CD14-positive monocyte (primary cell): ENCODE measurements around the gene VAT1L. TPM values are rescaled to one million over a fixed set of nuclear protein-coding genes. Genes with fewer than 3 reads are reported as not detected.

Experiments
- DNase-seq, 3 donors: peaks; one replicate each; pipeline ENCODE4 v3.0.0-alpha.2; 2011 to 2022
- H2AFZ ChIP-seq: 2 replicates; pipeline ENCODE4 v1.6.0; 2012; ENCODE audit warnings: mild to moderate bottlenecking, low read depth, low read length, inconsistent platforms; ENCODE audit not compliant: insufficient read depth, poor library complexity, severe bottlenecking
- H3K27ac ChIP-seq, 2 donors: 1 replicate in 1 of 2; 2 replicates in 1 of 2; pipeline ENCODE4 v1.5.1; 2012 to 2013; ENCODE audit warnings: low read length in 2 of 2, control low read depth in 1 of 2, inconsistent platforms in 1 of 2, low read depth in 1 of 2, mild to moderate bottlenecking in 1 of 2
- H3K27me3 ChIP-seq, 2 donors: one replicate each; pipeline versions ENCODE4 v1.6.0 to v1.6.1; 2011 to 2013; ENCODE audit warnings: low read length in 2 of 2; ENCODE audit not compliant: control insufficient read depth in 2 of 2, insufficient read depth in 2 of 2
- H3K36me3 ChIP-seq, 2 donors: replicated peaks in 1 of 2; 1 replicate in 1 of 2; 2 replicates in 1 of 2; pipeline versions ENCODE4 v1.5.1 to v1.6.1; 2012 to 2013; ENCODE audit warnings: low read length in 2 of 2, control low read depth in 1 of 2, inconsistent platforms in 1 of 2, mild to moderate bottlenecking in 1 of 2; ENCODE audit not compliant: insufficient read depth in 2 of 2, control insufficient read depth in 1 of 2
- H3K4me1 ChIP-seq, 2 donors: 1 replicate in 1 of 2; 2 replicates in 1 of 2; pipeline versions ENCODE4 v1.5.1 to v1.6.1; 2012 to 2013; ENCODE audit warnings: low read length in 2 of 2, control low read depth in 1 of 2, inconsistent platforms in 1 of 2, mild to moderate bottlenecking in 1 of 2, moderate library complexity in 1 of 2; ENCODE audit not compliant: insufficient read depth in 2 of 2, control insufficient read depth in 1 of 2
- H3K4me2 ChIP-seq: replicated peaks from 2 replicates; pipeline ENCODE3; 2012; ENCODE audit warnings: low read length, moderate library complexity, mild to moderate bottlenecking; ENCODE audit not compliant: poor library complexity, severe bottlenecking; ENCODE audit errors: extremely low read depth
- H3K4me3 ChIP-seq, 3 experiments: fragments of 200-600 bp in 1 of 3; sonication (generic) in 1 of 3; replicated peaks in 1 of 3; 1 replicate in 2 of 3; 2 replicates in 1 of 3; pipeline ENCODE4 v1.5.1; 2011 to 2013; ENCODE audit warnings: low read length in 3 of 3, mild to moderate bottlenecking in 3 of 3, control low read depth in 2 of 3, low read depth in 2 of 3, inconsistent platforms in 1 of 3, moderate library complexity in 1 of 3
- H3K79me2 ChIP-seq: 2 replicates; pipeline ENCODE4 v1.6.0; 2012; ENCODE audit warnings: mild to moderate bottlenecking, control low read depth, inconsistent platforms, low read length, moderate library complexity; ENCODE audit not compliant: insufficient read depth
- H3K9ac ChIP-seq: 2 replicates; pipeline ENCODE4 v1.6.0; 2017; ENCODE audit warnings: low read length, mild to moderate bottlenecking; ENCODE audit not compliant: insufficient read depth, poor library complexity, severe bottlenecking
- H3K9me3 ChIP-seq, 2 donors: replicated peaks in 1 of 2; 1 replicate in 1 of 2; 2 replicates in 1 of 2; pipeline versions ENCODE4 v1.5.1 to v1.6.1; 2012 to 2013; ENCODE audit warnings: low read length in 2 of 2, control low read depth in 1 of 2; ENCODE audit not compliant: control insufficient read depth in 1 of 2, insufficient read depth in 1 of 2
- H4K20me1 ChIP-seq: 2 replicates; pipeline ENCODE4 v1.6.0; 2012; ENCODE audit warnings: mild to moderate bottlenecking, low read length, control low read depth, moderate library complexity; ENCODE audit not compliant: insufficient read depth
- H3K27ac Mint-ChIP-seq, 7 donors: one replicate each; pipeline ENCODE4 v1.8.0; 2020; ENCODE audit warnings: mild to moderate bottlenecking in 7 of 7, mixed read lengths in 7 of 7, moderate library complexity in 6 of 7, inconsistent platforms in 2 of 7
- H3K27me3 Mint-ChIP-seq, 3 donors: one replicate each; pipeline ENCODE4 v1.8.0; 2021 to 2022; ENCODE audit warnings: low read depth in 3 of 3, mild to moderate bottlenecking in 3 of 3, mixed read lengths in 3 of 3, moderate library complexity in 3 of 3, inconsistent platforms in 1 of 3
- H3K36me3 Mint-ChIP-seq, 2 donors: one replicate each; pipeline ENCODE4 v1.8.0; 2020; ENCODE audit warnings: mixed read lengths in 2 of 2, inconsistent platforms in 1 of 2, mild to moderate bottlenecking in 1 of 2
- H3K4me1 Mint-ChIP-seq: one replicate; pipeline ENCODE4 v1.8.0; 2020; ENCODE audit warnings: mild to moderate bottlenecking, mixed read lengths
- H3K4me3 Mint-ChIP-seq, 2 donors: one replicate each; pipeline ENCODE4 v1.8.0; 2020; ENCODE audit warnings: mild to moderate bottlenecking in 2 of 2, mixed read lengths in 2 of 2, moderate library complexity in 1 of 2
- H3K9me3 Mint-ChIP-seq, 7 donors: one replicate each; pipeline ENCODE4 v1.8.0; 2020 to 2022; ENCODE audit warnings: mixed read lengths in 7 of 7, mild to moderate bottlenecking in 6 of 7, moderate library complexity in 6 of 7, inconsistent platforms in 2 of 7
- WGBS: methylation state at CpG from one replicate; pipeline ENCODE4 v1.1.5; 2013; ENCODE audit warnings: missing lambda C conversion rate; ENCODE audit not compliant: insufficient coverage; 5-methylcytosine and 5-hydroxymethylcytosine counted together
- intact Hi-C, 2 donors: fragments of 100-400 bp; cut with micrococcal nuclease; formaldehyde crosslinking; loops; one replicate each; pipeline versions ENCODE4 v1.15.0 to v1.15.1; 2023
- polyA plus RNA-seq, 3 donors: library from polyadenylated mRNA; depleted of rRNA in 1 of 3; unstranded in 2 of 3; stranded (reverse) in 1 of 3; fragments of 300-500 nt in 2 of 3; fragments of >200 nt in 1 of 3; fragmentation: Illumina TruSeq in 2 of 3; gene quantifications; 1 replicate in 2 of 3; 2 replicates in 1 of 3; pipeline ENCODE4 v1.2.3, GENCODE V29; 2012 to 2021
- TF ChIP-seq, protein P1 (sequence below): fragments of 200-600 bp; IDR thresholded peaks from one replicate; pipeline ENCODE4 v1.8.0; 2022; ENCODE audit warnings: antibody characterized with exemption, mild to moderate bottlenecking

VAT1L gene
- polyA plus RNA-seq, 3 donors, result not detected

DNA sequence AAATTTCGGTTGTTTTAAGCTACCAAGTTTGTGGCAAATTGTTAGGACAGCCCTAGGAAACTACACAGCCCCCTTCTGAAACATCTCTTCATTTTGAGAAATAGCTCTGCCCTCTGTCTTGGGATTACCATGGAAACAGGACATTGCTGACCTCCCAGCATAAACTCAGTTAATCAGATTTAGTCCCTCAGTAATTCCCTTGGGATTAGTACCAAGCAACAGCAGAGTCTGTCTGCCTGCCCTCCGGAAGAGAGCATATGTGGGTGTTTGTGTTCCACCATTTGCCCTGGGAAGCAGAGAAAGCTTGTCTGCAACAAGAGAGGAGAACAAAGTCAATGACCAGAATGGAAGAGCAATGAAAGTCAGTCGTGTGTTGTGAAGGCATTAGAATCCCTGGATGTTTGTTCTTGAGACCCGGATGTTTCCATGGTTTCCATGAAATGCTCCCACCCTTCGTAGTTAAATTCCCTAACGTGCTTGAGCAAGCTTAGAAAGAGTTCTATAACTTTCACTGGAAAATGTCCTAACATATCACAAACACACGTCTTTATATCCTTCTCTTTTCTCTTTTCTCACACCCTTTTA is 39.9 kb upstream of the VAT1L start:
- no peak overlapping the region for H3K27ac Mint-ChIP-seq
- Histone ChIP-seq H3K4me3 (no peak overlapping the region), H3K4me1 (no peaks in the 10 kb centered on the region), H3K79me2 (no peaks in the 10 kb centered on the region), H3K36me3 (no peaks in the 10 kb centered on the region), H3K9me3 (no peaks in the 10 kb centered on the region), H4K20me1 (no peaks in the 10 kb centered on the region), H3K4me2 (no peak overlapping the region), H3K27me3 (peaks cover 0 to 4% of the 10 kb centered on the region in 2 donors), H3K9ac (no peak overlapping the region), H3K27ac (no peak overlapping the region), H2AFZ (no peak overlapping the region)
- no peaks in the 10 kb centered on the region for H3K36me3 Mint-ChIP-seq
- WGBS, result 44% methylated on average over 2 of the region's 7 CpGs
- TF ChIP-seq, protein P1, sequence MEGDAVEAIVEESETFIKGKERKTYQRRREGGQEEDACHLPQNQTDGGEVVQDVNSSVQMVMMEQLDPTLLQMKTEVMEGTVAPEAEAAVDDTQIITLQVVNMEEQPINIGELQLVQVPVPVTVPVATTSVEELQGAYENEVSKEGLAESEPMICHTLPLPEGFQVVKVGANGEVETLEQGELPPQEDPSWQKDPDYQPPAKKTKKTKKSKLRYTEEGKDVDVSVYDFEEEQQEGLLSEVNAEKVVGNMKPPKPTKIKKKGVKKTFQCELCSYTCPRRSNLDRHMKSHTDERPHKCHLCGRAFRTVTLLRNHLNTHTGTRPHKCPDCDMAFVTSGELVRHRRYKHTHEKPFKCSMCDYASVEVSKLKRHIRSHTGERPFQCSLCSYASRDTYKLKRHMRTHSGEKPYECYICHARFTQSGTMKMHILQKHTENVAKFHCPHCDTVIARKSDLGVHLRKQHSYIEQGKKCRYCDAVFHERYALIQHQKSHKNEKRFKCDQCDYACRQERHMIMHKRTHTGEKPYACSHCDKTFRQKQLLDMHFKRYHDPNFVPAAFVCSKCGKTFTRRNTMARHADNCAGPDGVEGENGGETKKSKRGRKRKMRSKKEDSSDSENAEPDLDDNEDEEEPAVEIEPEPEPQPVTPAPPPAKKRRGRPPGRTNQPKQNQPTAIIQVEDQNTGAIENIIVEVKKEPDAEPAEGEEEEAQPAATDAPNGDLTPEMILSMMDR, result no peak
- intact Hi-C loops, result no loop called here
- peaks cover 0 to 5% (median 0%) of the 10 kb centered on the region in 7 donors for H3K9me3 Mint-ChIP-seq
- H3K27me3 Mint-ChIP-seq, result peaks cover 3 to 7% (median 4%) of the 10 kb centered on the region in 3 donors
- DNase-seq, result no peak
- no peaks in the 10 kb centered on the region for H3K4me1 Mint-ChIP-seq
- H3K4me3 Mint-ChIP-seq, result no peak overlapping the region

DNA sequence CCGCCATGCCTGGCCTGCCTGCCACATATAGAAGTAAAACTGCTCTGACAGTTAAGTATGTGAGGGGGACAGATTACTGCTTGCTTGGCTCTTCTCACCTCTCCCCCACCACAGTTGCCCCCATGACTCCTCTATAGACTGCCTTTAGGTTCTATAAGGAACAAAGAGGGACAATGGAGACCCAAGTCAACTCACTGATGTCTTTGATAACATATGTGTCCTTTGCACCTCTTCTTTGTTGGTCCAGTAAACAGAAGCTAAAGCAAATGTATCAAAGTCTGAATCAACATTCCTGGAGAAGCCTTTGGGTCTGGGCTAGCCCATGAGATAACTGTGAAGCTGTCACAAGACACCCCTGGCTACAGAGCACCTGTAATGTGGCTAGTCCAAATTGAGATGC is 38.9 kb upstream of the VAT1L start:
- H4K20me1 ChIP-seq, result no peaks in the 10 kb centered on the region
- no peak overlapping the region for H3K9ac ChIP-seq
- H3K36me3 ChIP-seq, result no peaks in the 10 kb centered on the region
- H3K4me3 ChIP-seq, result no peak overlapping the region
- no peak overlapping the region for H3K4me3 Mint-ChIP-seq
- peaks cover 0 to 6% (median 0%) of the 10 kb centered on the region in 7 donors for H3K9me3 Mint-ChIP-seq
- peaks cover 0 to 4% of the 10 kb centered on the region in 2 donors for H3K27me3 ChIP-seq
- no peak overlapping the region for H3K27ac Mint-ChIP-seq
- H3K4me2 ChIP-seq, result no peak overlapping the region
- WGBS, result no CpG with 5 or more reads among the region's 1 CpG
- H2AFZ ChIP-seq, result no peak overlapping the region
- no peaks in the 10 kb centered on the region for H3K79me2 ChIP-seq
- H3K27me3 Mint-ChIP-seq, result peaks cover 3 to 7% (median 4%) of the 10 kb centered on the region in 3 donors
- no peak for DNase-seq
- no peaks in the 10 kb centered on the region for H3K4me1 Mint-ChIP-seq
- no peaks in the 10 kb centered on the region for H3K9me3 ChIP-seq
- H3K27ac ChIP-seq, result no peak overlapping the region
- TF ChIP-seq, protein P1, result no peak
- H3K4me1 ChIP-seq, result no peaks in the 10 kb centered on the region
- no peaks in the 10 kb centered on the region for H3K36me3 Mint-ChIP-seq
- intact Hi-C loops, result no loop called here
